Measurements from ENCODE around the gene MPDZ. TPM values are rescaled to one million over a fixed set of nuclear protein-coding genes. Genes with fewer than 3 reads are reported as not detected.

Gene MPDZ
- polyA plus RNA-seq, 2 of the 4 experiments (the other 2 are of a cell fraction): 19.5 to 36.4 TPM

- Histone ChIP-seq H3K4me2 (no peak overlapping the region), H3K4me1 (no peaks in the 10 kb centered on the region; the same call in 2 of the 3 replicates), H3K27ac (no peak overlapping the region), H3K9me3 (no peaks in the 10 kb centered on the region), H3K4me3 (no peak overlapping the region)
- ChIA-PET POLR2A (no interaction called here), CTCF (no interaction called here)
- no peak for ATAC-seq
- DNase-seq (ENCODE audit: low read depth in 1 of 2, low spot score in 1 of 2): no peak
- FAIRE-seq: no peak
- 89% methylated on average over 2 of the region's 2 CpGs for WGBS (ENCODE audit: missing lambda C conversion rate)
- TF ChIP-seq RFX5 (IDR thresholded peaks at IDR 0.05) (no peak), SREBF2 (IDR thresholded peaks at IDR 0.05) (no peak), ATOH8 (CRISPR knock-in tag; IDR thresholded peaks at IDR 0.05; ENCODE audit: low read depth) (no peak), CBX8 (IDR thresholded peaks at IDR 0.05) (no peak), RNF2 (IDR thresholded peaks at IDR 0.05; ENCODE audit: borderline replicate concordance, low read depth) (no peak), FOSB (CRISPR knock-in tag; IDR thresholded peaks at IDR 0.05) (no peak), NFE2L2 (conservative IDR thresholded peaks at IDR 0.05; ENCODE audit: low read length) (no peak), EHF (CRISPR knock-in tag; IDR thresholded peaks at IDR 0.05) (no peak), ZC3H11A (IDR thresholded peaks at IDR 0.05) (no peak), ZFP36 (IDR thresholded peaks at IDR 0.05; ENCODE audit: borderline replicate concordance, partially characterized antibody) (no peak), GATA3 (IDR thresholded peaks at IDR 0.05; ENCODE audit: borderline replicate concordance) (no peak), PHF8 (IDR thresholded peaks at IDR 0.05; ENCODE audit: borderline replicate concordance, low read depth) (no peak), RAD21 (conservative IDR thresholded peaks at IDR 0.05 in 1 of 2, IDR thresholded peaks at IDR 0.05 in 1 of 2) (no peak), ESRRA (IDR thresholded peaks at IDR 0.05; ENCODE audit: borderline replicate concordance, low read length) (no peak), POLR2AphosphoS2 (conservative IDR thresholded peaks at IDR 0.05; ENCODE audit: low read length) (no peak), FOXS1 (CRISPR knock-in tag; IDR thresholded peaks at IDR 0.05) (no peak), RARB (CRISPR knock-in tag; IDR thresholded peaks at IDR 0.05) (no peak), TP53 (CRISPR knock-in tag; IDR thresholded peaks at IDR 0.05) (no peak), MAZ (IDR thresholded peaks at IDR 0.05; ENCODE audit: borderline replicate concordance, low read depth, low read length) (no peak), HOXA7 (CRISPR knock-in tag; IDR thresholded peaks at IDR 0.05) (no peak)
These were observed 167.7 kb downstream of the MPDZ start for GRCh38 chr9:13111778-13112177.

GRCh38 chr9:13110766-13111417 lies 168.6 kb downstream of the MPDZ start:
- ChIA-PET POLR2A (no interaction called here), CTCF (no interaction called here)
- H3K27ac ChIP-seq: no peak overlapping the region

DNA sequence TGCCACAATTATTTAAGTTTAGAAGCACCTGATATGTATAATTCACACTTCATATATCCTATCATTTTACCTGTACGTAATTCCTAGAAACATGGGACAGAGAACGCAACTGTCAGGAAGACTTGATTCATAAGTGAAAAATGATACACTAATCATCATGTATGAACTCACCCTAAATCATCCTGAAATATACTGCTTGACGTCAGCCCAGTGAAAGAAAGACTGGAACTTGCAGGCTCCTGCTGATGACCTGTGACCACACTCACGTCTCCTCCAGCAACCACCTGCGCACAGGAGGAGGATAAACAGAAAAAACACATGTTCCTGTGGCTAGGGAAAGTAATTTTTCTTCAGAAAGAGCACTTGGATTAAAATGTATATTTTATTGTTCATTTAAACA lies 169.7 kb downstream of the MPDZ start:
- ATAC-seq (no peak), FAIRE-seq (no peak), DNase-seq (ENCODE audit: low read depth in 1 of 2, low spot score in 1 of 2) (no peak)
- ChIA-PET POLR2A (no interaction called here), CTCF (interaction anchor here (2.4 kb wide), 1 partner anchor 21 kb away, joined by 6 read pairs; no protein-coding TSS in a partner anchor)
- Histone ChIP-seq H3K9me3 (no peaks in the 10 kb centered on the region), H3K4me2 (no peak overlapping the region), H3K27ac (no peak overlapping the region), H3K4me3 (no peak overlapping the region), H3K4me1 (no peaks in the 10 kb centered on the region)
- no peak for TF ChIP-seq CTCF (IDR thresholded peaks at IDR 0.05)
- no peak for TF ChIP-seq FOXS1 (CRISPR knock-in tag; IDR thresholded peaks at IDR 0.05)
- no peak for TF ChIP-seq NFE2L2 (conservative IDR thresholded peaks at IDR 0.05; ENCODE audit: low read length)
- no peak for TF ChIP-seq USF2 (IDR thresholded peaks at IDR 0.05)
- TF ChIP-seq EP300 (IDR thresholded peaks at IDR 0.05): no peak
- no peak for TF ChIP-seq KDM5A (IDR thresholded peaks at IDR 0.05)
- TF ChIP-seq CHD4 (IDR thresholded peaks at IDR 0.05; ENCODE audit: borderline replicate concordance): no peak
- no peak for TF ChIP-seq POLR2A (IDR thresholded peaks at IDR 0.05; ENCODE audit: low read length)
- WGBS (ENCODE audit: missing lambda C conversion rate): 95% methylated on average over 5 of the region's 5 CpGs

More at GRCh38 chr9:13110766-13111417, 168.6 kb downstream of the MPDZ start:
- Histone ChIP-seq H3K9me3 (no peaks in the 10 kb centered on the region), H3K4me3 (no peak overlapping the region), H3K4me1 (no peaks in the 10 kb centered on the region), H3K4me2 (no peak overlapping the region)
- WGBS (ENCODE audit: missing lambda C conversion rate): 57% methylated on average over 3 of the region's 3 CpGs
- DNase-seq (ENCODE audit: low read depth in 1 of 2, low spot score in 1 of 2) (no peak), FAIRE-seq (no peak), ATAC-seq (no peak)
- TF ChIP-seq RARB (CRISPR knock-in tag; IDR thresholded peaks at IDR 0.05): no peak

Data from A549 (cell line).